Lung (tissue), 12 donors: ENCODE measurements around the gene GSTT2B. TPM values are rescaled to one million over a fixed set of nuclear protein-coding genes. Genes with fewer than 3 reads are reported as not detected.
"Not testable (repeated sequence)": the region's sequence is repeated elsewhere in the genome, so short reads cannot be mapped to it uniquely, and the experiment has no call there.

Experiments used
- ATAC-seq: fragments of 200-7000 bp; cut with Tn5 transposase; one replicate; pipeline ENCODE4 v1.9.1; 2020; ENCODE audit warnings: moderate number of reproducible peaks; ENCODE audit not compliant: insufficient read depth, low FRiP score
- DNase-seq, 3 donors: peaks; one replicate each; pipeline ENCODE4 v3.0.0-alpha.2; 2013 to 2017
- H3K27ac ChIP-seq, 2 donors: one replicate each; pipeline ENCODE4 v1.5.1; 2013; ENCODE audit warnings: mild to moderate bottlenecking in 2 of 2, moderate library complexity in 2 of 2, control low read depth in 1 of 2, inconsistent platforms in 1 of 2, low read depth in 1 of 2, low read length in 1 of 2
- H3K27me3 ChIP-seq, 3 donors: one replicate each; pipeline ENCODE4 v1.5.1; 2013; ENCODE audit warnings: low read length in 2 of 3; ENCODE audit not compliant: control insufficient read depth in 3 of 3, insufficient read depth in 3 of 3
- H3K36me3 ChIP-seq, 4 donors: one replicate each; pipeline ENCODE4 v1.5.1; 2013; ENCODE audit warnings: low read length in 4 of 4, mild to moderate bottlenecking in 1 of 4, moderate library complexity in 1 of 4; ENCODE audit not compliant: control insufficient read depth in 4 of 4, insufficient read depth in 4 of 4
- H3K4me1 ChIP-seq, 5 donors: one replicate each; pipeline ENCODE4 v1.5.1; 2013; ENCODE audit warnings: low read length in 5 of 5, mild to moderate bottlenecking in 2 of 5, moderate library complexity in 1 of 5; ENCODE audit not compliant: control insufficient read depth in 5 of 5, insufficient read depth in 5 of 5
- H3K4me3 ChIP-seq: one replicate; pipeline ENCODE4 v1.5.1; 2013; ENCODE audit warnings: mild to moderate bottlenecking, control low read depth, moderate library complexity
- H3K9ac ChIP-seq, 2 donors: one replicate each; pipeline ENCODE4 v1.5.1; 2013; ENCODE audit warnings: low read length in 2 of 2, control low read depth in 1 of 2; ENCODE audit not compliant: insufficient read depth in 1 of 2
- H3K9me3 ChIP-seq, 4 donors: one replicate each; pipeline ENCODE4 v1.5.1; 2013; ENCODE audit warnings: low read length in 3 of 4, mild to moderate bottlenecking in 1 of 4, moderate library complexity in 1 of 4; ENCODE audit not compliant: control insufficient read depth in 4 of 4, insufficient read depth in 3 of 4
- WGBS, 2 donors: extraction: QIAGEN DNeasy Blood & Tissue Kit; methylation state at CpG; one replicate each; pipeline ENCODE4 v1.1.7; 2013; 5-methylcytosine and 5-hydroxymethylcytosine counted together
- polyA plus RNA-seq, 2 donors: library from polyadenylated mRNA; stranded (reverse); fragments of 200-250 nt; gene quantifications; one replicate each; pipeline ENCODE4 v1.2.1, GENCODE V29; 2013
- total RNA-seq, 2 donors: library from RNA; depleted of rRNA in 1 of 2; stranded (reverse); fragments of >200 nt in 1 of 2; gene quantifications; one replicate each; pipeline ENCODE4 v1.2.1, GENCODE V29; 2014 to 2021
- TF ChIP-seq, protein P1 (sequence below): IDR thresholded peaks from 2 replicates; pipeline ENCODE4 v1.5.1; 2012; ENCODE audit warnings: mild to moderate bottlenecking; ENCODE audit errors: control extremely low read depth, extremely low read depth
- donor health status: control.
- donor health status: control.
- donor health status: Bipolar disorder and iron deficiency.
- donor health status: healthy.
- donor health status: DM: yes; HTN: yes; CAD: no.

Gene GSTT2B
- total and polyA plus RNA-seq, 4 donors, result 2.0 to 22.9 (median 15.6) TPM

DNA sequence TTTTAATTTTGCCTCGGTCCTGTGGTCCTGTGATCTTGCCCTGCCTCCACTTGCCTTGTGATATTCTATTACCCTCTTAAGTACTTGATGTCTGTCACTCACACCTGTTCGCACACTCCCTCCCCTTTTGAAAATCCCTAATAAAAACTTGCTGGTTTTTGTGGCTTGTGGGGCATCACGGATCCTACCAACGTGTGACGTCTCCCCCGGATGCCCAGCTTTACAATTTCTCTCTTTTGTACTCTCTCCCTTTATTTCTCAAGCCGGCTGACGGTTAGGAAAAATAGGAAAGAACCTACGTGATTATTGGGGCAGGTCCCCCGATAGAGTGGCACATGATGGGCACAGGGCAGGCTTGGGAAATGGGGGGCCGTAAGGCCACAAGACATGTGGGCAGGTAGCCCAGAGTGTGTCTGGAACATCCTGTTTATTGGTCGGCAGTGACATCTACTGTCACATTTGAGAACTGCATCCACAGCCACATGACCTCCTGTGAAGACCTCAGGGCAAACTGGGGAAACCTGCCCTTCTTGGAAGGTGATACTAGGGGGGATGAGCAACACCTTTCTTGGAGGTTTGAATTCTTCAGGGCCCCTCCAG, 4.6 kb downstream of the GSTT2B start:
- H3K9ac ChIP-seq, H3K27me3 ChIP-seq, H3K4me3 ChIP-seq, H3K4me1 ChIP-seq, H3K9me3 ChIP-seq, H3K27ac ChIP-seq, H3K36me3 ChIP-seq: not testable (repeated sequence)
- WGBS, 2 donors, result 21 to 44% methylated on average over 12 of the region's 12 CpGs
- ATAC-seq (peak; percentile 53), DNase-seq (peak in 2 of 3 donors; percentile 74 to 79)
- TF ChIP-seq, protein P1, sequence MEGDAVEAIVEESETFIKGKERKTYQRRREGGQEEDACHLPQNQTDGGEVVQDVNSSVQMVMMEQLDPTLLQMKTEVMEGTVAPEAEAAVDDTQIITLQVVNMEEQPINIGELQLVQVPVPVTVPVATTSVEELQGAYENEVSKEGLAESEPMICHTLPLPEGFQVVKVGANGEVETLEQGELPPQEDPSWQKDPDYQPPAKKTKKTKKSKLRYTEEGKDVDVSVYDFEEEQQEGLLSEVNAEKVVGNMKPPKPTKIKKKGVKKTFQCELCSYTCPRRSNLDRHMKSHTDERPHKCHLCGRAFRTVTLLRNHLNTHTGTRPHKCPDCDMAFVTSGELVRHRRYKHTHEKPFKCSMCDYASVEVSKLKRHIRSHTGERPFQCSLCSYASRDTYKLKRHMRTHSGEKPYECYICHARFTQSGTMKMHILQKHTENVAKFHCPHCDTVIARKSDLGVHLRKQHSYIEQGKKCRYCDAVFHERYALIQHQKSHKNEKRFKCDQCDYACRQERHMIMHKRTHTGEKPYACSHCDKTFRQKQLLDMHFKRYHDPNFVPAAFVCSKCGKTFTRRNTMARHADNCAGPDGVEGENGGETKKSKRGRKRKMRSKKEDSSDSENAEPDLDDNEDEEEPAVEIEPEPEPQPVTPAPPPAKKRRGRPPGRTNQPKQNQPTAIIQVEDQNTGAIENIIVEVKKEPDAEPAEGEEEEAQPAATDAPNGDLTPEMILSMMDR, result peak; percentile 98

DNA sequence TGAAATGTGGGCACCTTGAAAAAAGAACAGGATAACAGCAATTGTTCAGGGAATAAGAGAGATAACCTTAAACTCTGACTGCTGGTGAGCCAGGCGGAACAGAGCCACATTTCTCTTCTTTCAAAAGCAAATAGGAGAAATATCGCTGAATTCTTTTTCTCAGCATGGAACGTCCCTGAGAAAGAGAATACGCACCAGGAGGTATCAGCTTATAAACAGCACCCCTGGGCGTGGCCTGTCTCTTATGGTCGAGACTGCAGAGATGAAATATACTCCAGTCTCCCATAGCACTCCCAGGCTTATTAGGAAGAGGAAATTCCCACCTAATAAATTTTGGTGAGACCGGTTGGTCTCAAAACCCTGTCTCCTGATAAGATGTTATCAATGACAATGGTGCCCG, 5.1 kb downstream of the GSTT2B start:
- not testable (repeated sequence) for H3K27ac ChIP-seq, H3K27me3 ChIP-seq, DNase-seq, H3K4me1 ChIP-seq, H3K9me3 ChIP-seq, H3K36me3 ChIP-seq, H3K4me3 ChIP-seq, ATAC-seq, H3K9ac ChIP-seq
- 78 to 87% methylated on average over 6 of the region's 8 CpGs for WGBS, 2 donors

DNA sequence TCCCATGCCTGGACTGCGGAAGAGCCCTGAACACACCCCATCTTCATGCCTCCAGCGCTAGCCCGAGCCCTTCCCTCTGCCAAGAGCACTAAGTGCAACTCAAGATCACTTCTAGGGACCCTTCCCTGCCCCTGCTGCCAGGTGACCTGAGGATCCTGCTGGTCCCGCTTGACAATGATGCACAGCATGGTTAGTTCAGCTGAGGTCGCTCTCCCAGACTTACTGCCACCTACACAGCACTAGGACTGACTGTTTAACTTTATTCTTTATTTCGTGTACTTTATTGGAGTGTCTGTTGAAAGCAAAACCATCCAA, 6.0 kb downstream of the GSTT2B start:
- not testable (repeated sequence) for H3K36me3 ChIP-seq, H3K9ac ChIP-seq, ATAC-seq, DNase-seq, H3K27ac ChIP-seq, H3K4me3 ChIP-seq, H3K27me3 ChIP-seq, H3K9me3 ChIP-seq, H3K4me1 ChIP-seq
- WGBS, 2 donors, result 72 to 90% methylated on average over 5 to 6 of the region's 6 CpGs

DNA sequence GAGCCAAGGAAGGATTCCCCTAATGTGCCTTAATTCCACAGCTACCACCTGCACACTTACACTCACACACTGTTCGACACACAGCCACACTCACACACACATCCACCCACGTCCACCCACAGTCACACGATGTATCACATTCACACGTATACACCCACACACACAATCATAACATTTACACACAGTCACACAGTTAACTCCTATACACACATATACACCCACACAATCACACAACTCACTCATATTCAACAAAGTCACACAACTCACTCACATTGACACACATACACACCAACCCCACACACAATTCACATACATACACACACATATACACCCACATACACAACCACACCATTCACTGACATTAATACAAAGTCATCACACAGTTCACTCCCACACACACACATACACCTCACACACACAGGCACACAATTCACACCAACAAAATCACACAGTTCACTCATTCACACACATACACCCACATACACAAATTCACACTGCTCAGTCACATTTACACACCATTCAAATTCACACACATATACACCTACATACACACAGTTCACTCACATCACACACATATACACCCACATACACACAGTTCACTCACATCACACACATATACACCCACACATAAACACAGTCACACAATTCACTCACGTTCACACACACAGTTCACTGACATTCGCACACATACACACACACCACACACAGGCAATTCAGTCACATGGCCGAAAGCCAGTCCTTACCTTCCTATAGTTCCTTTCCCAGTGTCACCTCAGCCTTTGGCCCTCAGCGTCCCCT, 6.6 kb downstream of the GSTT2B start:
- not testable (repeated sequence) for H3K4me1 ChIP-seq

DNA sequence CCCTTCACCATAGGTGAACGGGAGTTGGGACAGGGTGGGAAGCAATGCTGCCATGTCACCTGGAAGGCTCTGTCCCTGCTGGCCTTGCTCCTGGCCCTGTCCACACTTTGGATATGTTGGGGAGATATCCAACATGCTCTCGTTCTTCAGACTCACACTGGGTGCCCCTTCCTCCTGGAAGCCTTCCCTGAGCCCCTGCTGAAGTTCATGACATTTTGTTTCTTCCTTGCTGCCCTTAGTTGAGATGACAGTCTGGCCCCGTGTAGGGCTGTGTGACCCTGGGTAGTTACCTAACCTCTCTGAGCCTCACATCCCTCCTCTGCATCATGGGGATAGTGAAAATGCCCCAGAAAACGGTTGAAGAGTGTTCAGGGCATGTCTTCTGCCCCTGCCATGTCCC, 7.5 kb downstream of the GSTT2B start:
- 72 to 85% methylated on average over 4 of the region's 4 CpGs for WGBS, 2 donors
- ATAC-seq, result not testable (repeated sequence)

More for the DNA sequence above, 6.6 kb downstream of the GSTT2B start:
- not testable (repeated sequence) for ATAC-seq, H3K9ac ChIP-seq, H3K4me3 ChIP-seq, H3K27me3 ChIP-seq, H3K9me3 ChIP-seq, DNase-seq, H3K27ac ChIP-seq, H3K36me3 ChIP-seq
- WGBS, 2 donors, result 69 to 88% methylated on average over 8 of the region's 8 CpGs

DNA sequence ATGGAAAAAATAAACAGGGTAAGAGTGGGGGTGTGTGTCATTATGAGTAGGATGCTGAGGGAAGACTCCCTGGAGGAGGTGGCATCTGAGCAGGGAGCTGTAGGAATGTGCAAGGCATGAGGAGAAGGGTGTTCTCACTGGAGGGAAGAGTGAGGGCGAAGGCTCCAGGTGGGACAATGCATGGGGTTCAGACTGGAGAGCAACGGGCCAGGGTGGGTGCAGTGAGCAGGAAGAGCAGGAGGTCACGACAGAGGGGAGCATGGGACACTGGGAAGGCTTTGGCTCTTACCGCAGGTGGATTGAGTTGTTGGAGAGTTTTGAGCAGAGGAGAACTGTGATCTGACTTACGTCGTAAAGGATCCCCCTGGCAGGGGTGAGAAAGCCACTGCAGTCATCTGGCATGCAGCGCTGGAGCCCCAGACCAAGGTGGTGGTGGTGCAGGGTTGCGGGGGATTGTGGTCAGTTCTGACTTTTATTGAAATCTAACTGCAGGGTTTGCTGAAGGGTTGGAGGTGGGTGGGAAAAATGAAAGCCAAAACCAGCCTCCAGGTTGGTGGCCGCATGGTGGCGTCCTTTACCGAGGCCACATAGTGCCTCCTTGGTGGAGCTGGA, 8.1 kb downstream of the GSTT2B start:
- H3K27me3 ChIP-seq, H3K4me1 ChIP-seq, H3K27ac ChIP-seq, ATAC-seq, H3K36me3 ChIP-seq, DNase-seq, H3K4me3 ChIP-seq, H3K9me3 ChIP-seq, H3K9ac ChIP-seq: not testable (repeated sequence)
- 70 to 83% methylated on average over 10 to 11 of the region's 11 CpGs for WGBS, 2 donors

More for the DNA sequence above, 7.5 kb downstream of the GSTT2B start:
- not testable (repeated sequence) for H3K27me3 ChIP-seq, H3K4me1 ChIP-seq, H3K4me3 ChIP-seq, H3K27ac ChIP-seq, H3K36me3 ChIP-seq, H3K9ac ChIP-seq, H3K9me3 ChIP-seq, DNase-seq

DNA sequence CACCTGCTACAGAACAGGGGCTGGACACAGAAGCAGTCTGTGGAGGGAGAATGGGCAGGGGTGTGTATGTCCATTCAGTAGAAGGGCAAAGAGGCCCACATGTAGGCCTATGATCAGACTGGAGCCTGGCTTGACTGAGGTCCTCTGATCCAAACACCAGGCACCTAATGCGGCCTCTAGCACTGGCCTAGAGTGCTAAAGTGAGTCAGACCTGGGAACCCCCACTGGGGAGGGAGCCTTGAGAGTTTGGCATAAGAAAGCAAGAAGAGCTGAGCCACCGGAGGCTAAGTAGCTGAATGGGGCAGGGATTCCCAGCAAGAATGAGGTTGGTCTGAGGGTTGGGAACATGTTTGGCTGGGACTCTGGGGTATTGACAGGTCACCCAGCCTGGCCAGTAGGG, 9.6 kb downstream of the GSTT2B start:
- not testable (repeated sequence) for H3K4me1 ChIP-seq, H3K27me3 ChIP-seq, DNase-seq, ATAC-seq, H3K36me3 ChIP-seq, H3K4me3 ChIP-seq, H3K9me3 ChIP-seq, H3K9ac ChIP-seq, H3K27ac ChIP-seq
- 85 to 97% methylated on average over 2 of the region's 2 CpGs for WGBS, 2 donors
